ENCODE measurements around the gene PRLHR. TPM values are rescaled to one million over a fixed set of nuclear protein-coding genes. Genes with fewer than 3 reads are reported as not detected.

PRLHR gene
- total and polyA plus RNA-seq, 2 donors from 2014 or later = not detected

- FAIRE-seq (no peak), DNase-seq (no peak)
- no peak overlapping the region for H3K9ac ChIP-seq (ENCODE audit: low read length in 3 of 3)
- no peaks in the 10 kb centered on the region for H3K36me3 ChIP-seq (ENCODE audit: control insufficient read depth in 2 of 3, insufficient read depth in 3 of 3, low read length in 3 of 3)
- no peak overlapping the region for H3K4me3 ChIP-seq (ENCODE audit: low read length in 3 of 3)
- no peaks in the 10 kb centered on the region for H3K9me3 ChIP-seq (ENCODE audit: control insufficient read depth in 2 of 3, insufficient read depth in 1 of 3, low read length in 3 of 3)
- no peak for TF ChIP-seq CTCF (IDR thresholded peaks at IDR 0.05; ENCODE audit: borderline replicate concordance, extremely low read depth, insufficient read depth)
- H3K4me1 ChIP-seq (ENCODE audit: control insufficient read depth in 2 of 3, insufficient read depth in 2 of 3, low read depth in 1 of 3, low read length in 3 of 3) = no peaks in the 10 kb centered on the region
- intact Hi-C loops (cut with DNase I) = no loop called here
- no peak overlapping the region for H3K27ac ChIP-seq (ENCODE audit: low read depth in 2 of 2, low read length in 2 of 2)
- no peaks in the 10 kb centered on the region for H3K27me3 ChIP-seq (ENCODE audit: control insufficient read depth, insufficient read depth, low read length)
Measured at GRCh38 chr10:118546479-118546878, 49.0 kb downstream of the PRLHR start.

- H3K27me3 ChIP-seq (ENCODE audit: control insufficient read depth, insufficient read depth, low read length) = no peaks in the 10 kb centered on the region
- no peak overlapping the region for H3K9ac ChIP-seq (ENCODE audit: low read length in 3 of 3)
- no peak overlapping the region for H3K4me3 ChIP-seq (ENCODE audit: low read length in 3 of 3)
- intact Hi-C loops (cut with DNase I) = no loop called here
- no peaks in the 10 kb centered on the region for H3K4me1 ChIP-seq (ENCODE audit: control insufficient read depth in 2 of 3, insufficient read depth in 2 of 3, low read depth in 1 of 3, low read length in 3 of 3)
- H3K9me3 ChIP-seq (ENCODE audit: control insufficient read depth in 2 of 3, insufficient read depth in 1 of 3, low read length in 3 of 3) = no peaks in the 10 kb centered on the region
- DNase-seq = no peak
- no peak for TF ChIP-seq CTCF (IDR thresholded peaks at IDR 0.05; ENCODE audit: borderline replicate concordance, extremely low read depth, insufficient read depth)
- no peak overlapping the region for H3K27ac ChIP-seq (ENCODE audit: low read depth in 2 of 2, low read length in 2 of 2)
- H3K36me3 ChIP-seq (ENCODE audit: control insufficient read depth in 2 of 3, insufficient read depth in 3 of 3, low read length in 3 of 3) = no peaks in the 10 kb centered on the region
- no peak for FAIRE-seq
Measured at GRCh38 chr10:118545381-118545780, 50.1 kb downstream of the PRLHR start.

- DNase-seq = no peak
- no peak for FAIRE-seq
- TF ChIP-seq CTCF (IDR thresholded peaks at IDR 0.05; ENCODE audit: borderline replicate concordance, extremely low read depth, insufficient read depth) = no peak
- no peak overlapping the region for H3K4me3 ChIP-seq (ENCODE audit: low read length in 3 of 3)
- H3K9me3 ChIP-seq (ENCODE audit: control insufficient read depth in 2 of 3, insufficient read depth in 1 of 3, low read length in 3 of 3) = no peaks in the 10 kb centered on the region
- no peaks in the 10 kb centered on the region for H3K27me3 ChIP-seq (ENCODE audit: control insufficient read depth, insufficient read depth, low read length)
- no peaks in the 10 kb centered on the region for H3K36me3 ChIP-seq (ENCODE audit: control insufficient read depth in 2 of 3, insufficient read depth in 3 of 3, low read length in 3 of 3)
- H3K27ac ChIP-seq (ENCODE audit: low read depth in 2 of 2, low read length in 2 of 2) = no peak overlapping the region
- no peak overlapping the region for H3K9ac ChIP-seq (ENCODE audit: low read length in 3 of 3)
- no peaks in the 10 kb centered on the region for H3K4me1 ChIP-seq (ENCODE audit: control insufficient read depth in 2 of 3, insufficient read depth in 2 of 3, low read depth in 1 of 3, low read length in 3 of 3)
- intact Hi-C loops (cut with DNase I) = no loop called here
Measured at GRCh38 chr10:118544401-118544948, 51.0 kb downstream of the PRLHR start.
